HG03342 (cell line): ENCODE data around the gene MBOAT1.
A peak's percentile ranks its signal among the peaks of the same experiment; 100 is the strongest.
"Not testable (repeated sequence)": the region's sequence is repeated elsewhere in the genome, so short reads cannot be mapped to it uniquely, and the experiment has no call there.

Experiments
- ATAC-seq: cut with Tn5 transposase; IDR thresholded peaks from one replicate; pipeline ENCODE4 v1.9.1; 2021; ENCODE audit warnings: mild to moderate bottlenecking, moderate library complexity; ENCODE audit not compliant: unreplicated experiment

MBOAT1 gene

GRCh38 chr6:20142866-20143265 is 69.4 kb downstream of the MBOAT1 start:
- no peak for ATAC-seq

GRCh38 chr6:20141931-20142330 is 70.3 kb downstream of the MBOAT1 start:
- ATAC-seq: no peak

- not testable (repeated sequence) for ATAC-seq
Measured at GRCh38 chr6:20139127-20139963, 72.9 kb downstream of the MBOAT1 start.

GRCh38 chr6:20137837-20138236 is 74.4 kb downstream of the MBOAT1 start:
- ATAC-seq: no peak

GRCh38 chr6:20137240-20137639 is 75.0 kb downstream of the MBOAT1 start:
- ATAC-seq: no peak

GRCh38 chr6:20135677-20136268 is 76.5 kb downstream of the MBOAT1 start:
- ATAC-seq: no peak

GRCh38 chr6:20134613-20135012 is 77.7 kb downstream of the MBOAT1 start:
- ATAC-seq: no peak

- ATAC-seq: no peak
Measured at GRCh38 chr6:20129290-20130088, 82.8 kb downstream of the MBOAT1 start.

GRCh38 chr6:20128018-20128417 is 84.3 kb downstream of the MBOAT1 start:
- no peak for ATAC-seq

- peak; percentile 94 for ATAC-seq
Measured at GRCh38 chr6:20126789-20127653, 85.2 kb downstream of the MBOAT1 start.

GRCh38 chr6:20126102-20126752 is 86.0 kb downstream of the MBOAT1 start:
- ATAC-seq: no peak

- ATAC-seq: no peak
Measured at GRCh38 chr6:20124545-20124944, 87.7 kb downstream of the MBOAT1 start.

- ATAC-seq: no peak
Measured at GRCh38 chr6:20119485-20119884, 92.8 kb downstream of the MBOAT1 start.

- no peak for ATAC-seq
Measured at GRCh38 chr6:20118892-20119291, 93.4 kb downstream of the MBOAT1 start.

GRCh38 chr6:20117474-20117873 is 94.8 kb downstream of the MBOAT1 start:
- ATAC-seq: peak; percentile 47

GRCh38 chr6:20116792-20117191 is 95.5 kb downstream of the MBOAT1 start:
- ATAC-seq: no peak

- ATAC-seq: no peak
Measured at GRCh38 chr6:20115246-20115980, 96.9 kb downstream of the MBOAT1 start.

GRCh38 chr6:20113649-20114224 is 98.5 kb downstream of the MBOAT1 start:
- no peak for ATAC-seq

GRCh38 chr6:20112841-20113240 is 99.4 kb downstream of the MBOAT1 start:
- ATAC-seq: no peak
